Activated naive CD4-positive, alpha-beta T cell treated with anti-CD3 and anti-CD28 coated beads, Interleukin-2, amount 10 ng/mL, durations not matched to agents 7 days and 5 days (primary cell): ENCODE results near the gene DYNLRB1.
"Not testable (repeated sequence)": the region's sequence is repeated elsewhere in the genome, so short reads cannot be mapped to it uniquely, and the experiment has no call there.

ENCODE experiments used
- CTCF ChIA-PET: fragments of 350-600 bp; sonication (Branson Sonifier 250); formaldehyde crosslinking; loops from one replicate; lab custom pipeline; 2021; ENCODE audit warnings: antibody characterized with exemption; lab: Charles Lee
- DNase-seq: peaks from one replicate; pipeline ENCODE4 v3.0.0-alpha.2; 2020
- H3K27ac Mint-ChIP-seq: one replicate; pipeline ENCODE4 v1.8.0; 2021; ENCODE audit warnings: mild to moderate bottlenecking, moderate library complexity, mixed read lengths
- H3K27me3 Mint-ChIP-seq: one replicate; pipeline ENCODE4 v1.8.0; 2021; ENCODE audit warnings: mild to moderate bottlenecking, mixed read lengths
- H3K36me3 Mint-ChIP-seq: one replicate; pipeline ENCODE4 v1.8.0; 2021; ENCODE audit warnings: mixed read lengths
- H3K4me1 Mint-ChIP-seq: one replicate; pipeline ENCODE4 v1.8.0; 2021; ENCODE audit warnings: mixed read lengths
- H3K4me3 Mint-ChIP-seq: one replicate; pipeline ENCODE4 v1.8.0; 2021; ENCODE audit warnings: mild to moderate bottlenecking, moderate library complexity, mixed read lengths
- H3K9me3 Mint-ChIP-seq: one replicate; pipeline ENCODE4 v1.8.0; 2021; ENCODE audit warnings: mixed read lengths

Gene DYNLRB1

GRCh38 chr20:34517114-34517505 is 888 bp downstream of the DYNLRB1 start:
- DNase-seq: no peak
- H3K4me1 Mint-ChIP-seq: peaks cover 31% of the 10 kb centered on the region
- H3K27me3 Mint-ChIP-seq: peaks cover 4% of the 10 kb centered on the region
- peak overlapping the region; percentile 94 for H3K4me3 Mint-ChIP-seq
- H3K36me3 Mint-ChIP-seq: peaks cover 10% of the 10 kb centered on the region
- H3K27ac Mint-ChIP-seq: peak overlapping the region; percentile 98
- CTCF ChIA-PET: interaction anchor here (0.6 to 12.3 kb wide), 8 partner anchors 13 to 327 kb away, joined by 3 to 142 read pairs (median 3); no protein-coding TSS in a partner anchor
- no peaks in the 10 kb centered on the region for H3K9me3 Mint-ChIP-seq

- not testable (repeated sequence) for H3K27ac Mint-ChIP-seq, H3K4me3 Mint-ChIP-seq
Measured at GRCh38 chr20:34518863-34519262, 2.6 kb downstream of the DYNLRB1 start.

GRCh38 chr20:34519841-34520240 is 3.6 kb downstream of the DYNLRB1 start:
- H3K9me3 Mint-ChIP-seq, H3K4me3 Mint-ChIP-seq, DNase-seq, H3K27me3 Mint-ChIP-seq: not testable (repeated sequence)
- Mint-ChIP-seq H3K4me1 (peaks cover 27% of the 10 kb centered on the region), H3K36me3 (peaks cover 11% of the 10 kb centered on the region), H3K27ac (peak overlapping the region; percentile 45)
- CTCF ChIA-PET: interaction anchor here (12.3 kb wide), 1 partner anchor 207 kb away, joined by 142 read pairs; no protein-coding TSS in a partner anchor

More at GRCh38 chr20:34518863-34519262, 2.6 kb downstream of the DYNLRB1 start:
- H3K9me3 Mint-ChIP-seq, DNase-seq, H3K27me3 Mint-ChIP-seq: not testable (repeated sequence)
- Mint-ChIP-seq H3K36me3 (peaks cover 11% of the 10 kb centered on the region), H3K4me1 (peaks cover 33% of the 10 kb centered on the region)
- CTCF ChIA-PET: interaction anchor here (12.3 kb wide), 1 partner anchor 206 kb away, joined by 142 read pairs; no protein-coding TSS in a partner anchor

GRCh38 chr20:34522969-34523871 is 7.0 kb downstream of the DYNLRB1 start:
- Mint-ChIP-seq H3K4me3 (no peak overlapping the region), H3K4me1 (peaks cover 18% of the 10 kb centered on the region), H3K27ac (no peak overlapping the region), H3K36me3 (peaks cover 27% of the 10 kb centered on the region), H3K9me3 (no peaks in the 10 kb centered on the region), H3K27me3 (no peaks in the 10 kb centered on the region)
- peak; percentile 71 for DNase-seq
- CTCF ChIA-PET: interaction anchor here (0.6 to 12.3 kb wide), 9 partner anchors 35 to 333 kb away, joined by 3 to 142 read pairs (median 3); partner anchors contain the start of gene MAP1LC3A

- DNase-seq: no peak
- H3K27ac Mint-ChIP-seq: no peak overlapping the region
Measured at GRCh38 chr20:34524426-34524825, 8.2 kb downstream of the DYNLRB1 start.

GRCh38 chr20:34525342-34525708 is 9.1 kb downstream of the DYNLRB1 start:
- Mint-ChIP-seq H3K36me3 (peaks cover 36% of the 10 kb centered on the region), H3K4me1 (peaks cover 9% of the 10 kb centered on the region), H3K27me3 (no peaks in the 10 kb centered on the region), H3K9me3 (no peaks in the 10 kb centered on the region), H3K4me3 (no peak overlapping the region), H3K27ac (no peak overlapping the region)
- DNase-seq: no peak
- CTCF ChIA-PET: interaction anchor here (12.3 kb wide), 1 partner anchor 213 kb away, joined by 142 read pairs; no protein-coding TSS in a partner anchor

More at GRCh38 chr20:34524426-34524825, 8.2 kb downstream of the DYNLRB1 start:
- Mint-ChIP-seq H3K4me1 (peaks cover 11% of the 10 kb centered on the region), H3K27me3 (no peaks in the 10 kb centered on the region), H3K9me3 (no peaks in the 10 kb centered on the region), H3K36me3 (peaks cover 36% of the 10 kb centered on the region), H3K4me3 (no peak overlapping the region)
- CTCF ChIA-PET: interaction anchor here (12.3 kb wide), 1 partner anchor 212 kb away, joined by 142 read pairs; no protein-coding TSS in a partner anchor

GRCh38 chr20:34525709-34526416 is 9.6 kb downstream of the DYNLRB1 start:
- no peak overlapping the region for H3K4me3 Mint-ChIP-seq
- H3K36me3 Mint-ChIP-seq: peaks cover 38% of the 10 kb centered on the region
- peaks cover 9% of the 10 kb centered on the region for H3K4me1 Mint-ChIP-seq
- no peak overlapping the region for H3K27ac Mint-ChIP-seq
- CTCF ChIA-PET: interaction anchor here (1.8 to 12.3 kb wide), 2 partner anchors 213 kb away, joined by 10 to 142 read pairs; no protein-coding TSS in a partner anchor
- no peak for DNase-seq
- no peaks in the 10 kb centered on the region for H3K9me3 Mint-ChIP-seq
- H3K27me3 Mint-ChIP-seq: no peaks in the 10 kb centered on the region

- Mint-ChIP-seq H3K4me1 (peaks cover 9% of the 10 kb centered on the region), H3K36me3 (peaks cover 39% of the 10 kb centered on the region), H3K27me3 (no peaks in the 10 kb centered on the region), H3K9me3 (no peaks in the 10 kb centered on the region), H3K4me3 (no peak overlapping the region), H3K27ac (no peak overlapping the region)
- no peak for DNase-seq
- CTCF ChIA-PET: interaction anchor here (1.4 to 1.8 kb wide), 2 partner anchors 12 to 214 kb away, joined by 7 to 10 read pairs; no protein-coding TSS in a partner anchor
Measured at GRCh38 chr20:34526466-34526865, 10.2 kb downstream of the DYNLRB1 start.

GRCh38 chr20:34527016-34527415 is 10.8 kb downstream of the DYNLRB1 start:
- CTCF ChIA-PET: interaction anchor here (1.4 to 1.8 kb wide), 2 partner anchors 12 to 214 kb away, joined by 7 to 10 read pairs; no protein-coding TSS in a partner anchor

GRCh38 chr20:34528921-34529297 is 12.7 kb downstream of the DYNLRB1 start:
- Mint-ChIP-seq H3K9me3 (no peaks in the 10 kb centered on the region), H3K4me3 (no peak overlapping the region), H3K27me3 (no peaks in the 10 kb centered on the region), H3K4me1 (no peaks in the 10 kb centered on the region), H3K36me3 (peaks cover 36% of the 10 kb centered on the region), H3K27ac (no peak overlapping the region)
- CTCF ChIA-PET: no interaction called here
- no peak for DNase-seq

More at GRCh38 chr20:34527016-34527415, 10.8 kb downstream of the DYNLRB1 start:
- Mint-ChIP-seq H3K27ac (no peak overlapping the region), H3K4me3 (no peak overlapping the region), H3K27me3 (no peaks in the 10 kb centered on the region), H3K36me3 (peaks cover 38% of the 10 kb centered on the region), H3K9me3 (no peaks in the 10 kb centered on the region), H3K4me1 (peaks cover 8% of the 10 kb centered on the region)
- DNase-seq: no peak

- Mint-ChIP-seq H3K9me3 (no peaks in the 10 kb centered on the region), H3K4me1 (no peaks in the 10 kb centered on the region), H3K4me3 (no peak overlapping the region), H3K27ac (no peak overlapping the region), H3K27me3 (no peaks in the 10 kb centered on the region), H3K36me3 (peaks cover 36% of the 10 kb centered on the region)
- DNase-seq: peak; percentile 16
- CTCF ChIA-PET: interaction anchor here (0.9 to 1.9 kb wide), 2 partner anchors 13 to 217 kb away, joined by 3 to 17 read pairs; no protein-coding TSS in a partner anchor
Measured at GRCh38 chr20:34529742-34530141, 13.5 kb downstream of the DYNLRB1 start.

- H3K27me3 Mint-ChIP-seq: no peaks in the 10 kb centered on the region
- no peak overlapping the region for H3K27ac Mint-ChIP-seq
- no peak overlapping the region for H3K4me3 Mint-ChIP-seq
- no peaks in the 10 kb centered on the region for H3K9me3 Mint-ChIP-seq
- CTCF ChIA-PET: interaction anchor here (0.9 to 1.9 kb wide), 3 partner anchors 14 to 340 kb away, joined by 3 to 17 read pairs (median 3); no protein-coding TSS in a partner anchor
- H3K4me1 Mint-ChIP-seq: no peaks in the 10 kb centered on the region
- DNase-seq: peak; percentile 3
- peaks cover 39% of the 10 kb centered on the region for H3K36me3 Mint-ChIP-seq
Measured at GRCh38 chr20:34530342-34530741, 14.1 kb downstream of the DYNLRB1 start.

- Mint-ChIP-seq H3K36me3 (peaks cover 36% of the 10 kb centered on the region), H3K27ac (no peak overlapping the region), H3K4me1 (no peaks in the 10 kb centered on the region), H3K9me3 (no peaks in the 10 kb centered on the region), H3K4me3 (no peak overlapping the region), H3K27me3 (no peaks in the 10 kb centered on the region)
- peak; percentile 5 for DNase-seq
- CTCF ChIA-PET: interaction anchor here (0.7 to 1.9 kb wide), 5 partner anchors 8 to 341 kb away, joined by 3 to 17 read pairs (median 4); no protein-coding TSS in a partner anchor
Measured at GRCh38 chr20:34531608-34532265, 15.5 kb downstream of the DYNLRB1 start.
